Gastroesophageal sphincter (tissue), 3 donors: ENCODE results near the gene COPS7A.

Experiments used
- EP300 ChIP-seq: sonication (generic); formaldehyde crosslinking; IDR thresholded peaks from one replicate; pipeline ENCODE4 v1.6.1; 2017; ENCODE audit warnings: antibody characterized with exemption, mild to moderate bottlenecking
- POLR2A ChIP-seq, 2 donors: fragments of 450-650 bp; IDR thresholded peaks; one replicate each; pipeline ENCODE4 v1.6.1; 2017; ENCODE audit warnings: antibody characterized with exemption in 2 of 2, mild to moderate bottlenecking in 2 of 2, moderate library complexity in 1 of 2
- TF ChIP-seq, protein P1 (sequence below), 4 experiments: fragments of 200-600 bp in 2 of 4; fragments of 450-650 bp in 2 of 4; sonication (generic) in 1 of 4; IDR thresholded peaks; one replicate each; pipeline ENCODE4 v1.5.1; 2017 to 2019; ENCODE audit warnings: antibody characterized with exemption in 4 of 4, mild to moderate bottlenecking in 2 of 4, moderate library complexity in 2 of 4

DNA sequence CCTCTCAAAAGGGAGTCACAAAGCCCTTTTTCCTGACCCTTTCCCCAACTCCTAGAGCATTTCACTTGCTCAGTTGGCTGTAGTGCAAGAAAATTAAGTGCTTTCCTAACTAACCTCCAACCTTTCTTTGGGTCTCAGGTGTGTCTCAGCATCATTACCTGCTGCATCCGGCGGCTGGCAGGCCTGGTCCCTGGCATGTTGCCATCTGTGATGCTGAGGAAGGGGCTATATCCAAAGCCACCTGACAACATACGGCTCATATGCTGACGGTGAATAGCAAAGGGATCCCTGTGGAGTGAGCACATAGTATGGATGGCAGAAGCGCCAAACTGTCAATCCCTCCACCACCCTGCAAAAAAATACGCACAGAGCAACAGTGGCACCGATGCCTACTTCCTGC is 27.9 kb downstream of the COPS7A start:
- TF ChIP-seq, protein P1, sequence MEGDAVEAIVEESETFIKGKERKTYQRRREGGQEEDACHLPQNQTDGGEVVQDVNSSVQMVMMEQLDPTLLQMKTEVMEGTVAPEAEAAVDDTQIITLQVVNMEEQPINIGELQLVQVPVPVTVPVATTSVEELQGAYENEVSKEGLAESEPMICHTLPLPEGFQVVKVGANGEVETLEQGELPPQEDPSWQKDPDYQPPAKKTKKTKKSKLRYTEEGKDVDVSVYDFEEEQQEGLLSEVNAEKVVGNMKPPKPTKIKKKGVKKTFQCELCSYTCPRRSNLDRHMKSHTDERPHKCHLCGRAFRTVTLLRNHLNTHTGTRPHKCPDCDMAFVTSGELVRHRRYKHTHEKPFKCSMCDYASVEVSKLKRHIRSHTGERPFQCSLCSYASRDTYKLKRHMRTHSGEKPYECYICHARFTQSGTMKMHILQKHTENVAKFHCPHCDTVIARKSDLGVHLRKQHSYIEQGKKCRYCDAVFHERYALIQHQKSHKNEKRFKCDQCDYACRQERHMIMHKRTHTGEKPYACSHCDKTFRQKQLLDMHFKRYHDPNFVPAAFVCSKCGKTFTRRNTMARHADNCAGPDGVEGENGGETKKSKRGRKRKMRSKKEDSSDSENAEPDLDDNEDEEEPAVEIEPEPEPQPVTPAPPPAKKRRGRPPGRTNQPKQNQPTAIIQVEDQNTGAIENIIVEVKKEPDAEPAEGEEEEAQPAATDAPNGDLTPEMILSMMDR (IDR thresholded peaks at IDR 0.05), result no peak
- TF ChIP-seq EP300 (no peak), POLR2A (IDR thresholded peaks at IDR 0.05) (no peak)
